GM19463 (cell line): ENCODE measurements around the gene MOGAT1.
"Not testable (repeated sequence)": the region's sequence is repeated elsewhere in the genome, so short reads cannot be mapped to it uniquely, and the experiment has no call there.

Experiments used
- ATAC-seq: cut with Tn5 transposase; IDR thresholded peaks from one replicate; pipeline ENCODE4 v1.9.1; 2021; ENCODE audit warnings: mild to moderate bottlenecking, moderate library complexity; ENCODE audit not compliant: unreplicated experiment

Gene MOGAT1

GRCh38 chr2:222669353-222669752, 2.1 kb upstream of the MOGAT1 start:
- no peak for ATAC-seq

- ATAC-seq, result no peak
Measured at GRCh38 chr2:222670191-222671038, 1.0 kb upstream of the MOGAT1 start.

DNA sequence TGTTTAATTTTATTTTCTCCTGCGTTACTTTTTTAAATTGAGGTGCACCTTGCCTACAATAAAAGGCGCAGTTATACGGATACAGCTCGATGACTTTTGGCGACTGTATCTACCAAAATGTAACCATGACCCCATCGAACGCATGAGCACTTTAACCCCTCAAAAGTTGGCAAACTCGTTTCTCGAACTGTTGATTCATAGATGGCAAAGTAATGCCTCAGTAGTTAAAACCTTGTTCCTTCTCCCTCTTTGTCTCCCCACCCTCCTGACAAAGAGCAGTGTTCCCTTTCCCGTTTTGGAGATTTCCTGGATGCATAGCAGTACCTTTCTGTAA, 577 bp downstream of the MOGAT1 start:
- no peak for ATAC-seq

GRCh38 chr2:222673273-222673672, 1.8 kb downstream of the MOGAT1 start:
- ATAC-seq, result no peak

GRCh38 chr2:222673883-222674282, 2.4 kb downstream of the MOGAT1 start:
- no peak for ATAC-seq

GRCh38 chr2:222677981-222678380, 6.5 kb downstream of the MOGAT1 start:
- no peak for ATAC-seq

- no peak for ATAC-seq
Measured at GRCh38 chr2:222683805-222684204, 12.3 kb downstream of the MOGAT1 start.

GRCh38 chr2:222686086-222686750, 14.8 kb downstream of the MOGAT1 start:
- ATAC-seq, result no peak

DNA sequence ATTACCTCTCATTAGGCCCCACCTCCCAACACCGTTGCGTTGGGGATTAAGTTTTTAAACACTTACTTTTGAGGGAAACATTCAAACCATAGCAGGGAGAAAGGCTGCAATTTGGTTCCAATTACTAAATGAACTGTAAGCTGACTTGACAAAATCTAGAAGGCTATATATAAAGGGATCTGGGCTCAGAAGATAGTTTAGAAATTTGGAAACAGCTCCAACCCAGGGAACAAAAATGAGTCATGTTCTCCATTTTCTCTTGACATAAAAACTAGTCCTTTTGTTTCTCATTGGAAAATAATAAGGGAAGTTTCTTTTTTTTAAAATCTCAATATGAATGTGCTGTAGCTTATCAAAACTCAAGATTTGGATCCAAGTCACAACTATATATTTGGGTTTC, 17.5 kb downstream of the MOGAT1 start:
- ATAC-seq, result no peak

DNA sequence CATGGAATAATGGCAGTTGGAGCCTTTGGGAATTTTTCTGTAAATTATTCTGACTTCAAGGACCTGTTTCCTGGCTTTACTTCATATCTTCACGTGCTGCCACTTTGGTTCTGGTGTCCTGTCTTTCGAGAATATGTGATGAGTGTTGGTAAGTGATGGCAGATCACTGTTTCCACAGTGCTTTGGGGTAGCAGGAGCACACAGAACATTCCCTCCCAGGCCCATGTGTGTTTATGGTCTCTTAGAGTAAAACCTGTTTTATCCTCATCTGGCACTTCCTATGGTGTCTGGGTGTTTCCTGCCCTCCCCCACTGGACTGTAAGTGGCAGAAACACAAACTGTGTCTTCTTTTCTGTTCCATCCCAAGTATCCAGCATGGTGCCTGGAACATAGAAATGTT, 17.9 kb downstream of the MOGAT1 start:
- ATAC-seq, result no peak

DNA sequence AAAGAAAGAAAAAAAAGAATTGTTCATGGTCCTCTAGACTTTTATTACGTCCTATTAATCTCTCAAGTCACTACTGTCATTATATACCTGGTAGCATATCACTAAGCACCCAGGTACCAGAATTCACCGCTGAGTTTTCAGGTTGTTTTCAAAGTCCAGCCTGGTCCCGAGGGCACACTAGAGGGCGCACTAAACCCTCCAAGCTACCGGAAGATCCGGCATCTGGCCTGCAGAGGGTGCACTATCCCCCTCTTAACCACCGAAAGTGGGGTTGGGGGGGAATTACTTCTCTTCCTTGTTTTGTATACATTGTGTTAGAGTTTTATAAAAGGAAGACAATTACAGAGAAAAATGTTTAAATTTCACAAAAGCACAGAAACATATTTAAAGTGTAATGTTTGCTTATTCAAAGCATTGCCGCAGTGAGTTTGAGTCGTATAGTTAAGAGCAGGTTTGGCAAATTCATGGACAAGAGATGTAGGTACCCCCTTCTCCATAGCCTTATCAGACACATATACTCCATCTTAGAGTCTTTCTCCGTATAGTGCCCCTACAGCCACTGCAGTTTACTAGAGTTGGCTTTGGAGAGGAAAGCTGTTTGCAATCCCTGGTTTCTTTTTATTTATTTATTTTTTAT, 19.2 kb downstream of the MOGAT1 start:
- peak; percentile 97 for ATAC-seq

DNA sequence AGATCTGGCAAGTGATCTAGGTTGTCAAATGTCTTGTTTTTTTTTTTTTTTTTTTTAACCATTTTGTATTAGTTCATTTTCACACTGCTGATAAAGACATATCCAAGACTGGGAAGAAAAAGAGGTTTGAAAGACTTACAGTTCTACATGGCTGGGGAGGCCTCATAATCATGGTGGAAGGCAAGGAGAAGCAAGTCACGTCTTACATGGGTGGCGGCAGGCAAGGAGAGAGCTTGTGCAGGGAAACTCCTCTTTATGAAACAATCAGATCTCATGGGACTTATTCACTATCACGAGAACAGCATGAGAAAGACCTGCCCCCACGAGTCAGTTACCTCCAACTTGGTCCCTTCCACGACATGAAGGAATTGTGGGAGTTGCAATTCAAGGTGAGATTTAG, 22.0 kb downstream of the MOGAT1 start:
- ATAC-seq, result not testable (repeated sequence)

DNA sequence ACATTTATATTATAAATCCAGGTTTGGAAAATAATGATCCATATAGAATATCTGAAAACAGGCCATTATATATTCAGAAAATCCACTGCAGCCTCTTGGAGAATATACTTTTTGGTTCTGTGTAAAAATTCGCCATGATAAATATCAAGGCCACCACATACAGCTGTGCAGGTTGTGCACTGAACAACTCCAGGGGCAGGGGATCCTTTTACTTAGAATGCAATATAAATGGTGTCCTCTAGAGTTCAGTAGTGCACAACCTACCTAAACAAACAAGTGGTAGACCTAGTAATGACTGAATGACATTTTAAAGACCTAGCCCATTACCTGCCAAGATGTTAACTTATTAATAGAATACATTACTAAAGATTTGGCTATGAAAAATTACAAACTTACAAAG, 22.4 kb downstream of the MOGAT1 start:
- peak; percentile 55 for ATAC-seq

- no peak for ATAC-seq
Measured at GRCh38 chr2:222698276-222698675, 26.8 kb downstream of the MOGAT1 start.

DNA sequence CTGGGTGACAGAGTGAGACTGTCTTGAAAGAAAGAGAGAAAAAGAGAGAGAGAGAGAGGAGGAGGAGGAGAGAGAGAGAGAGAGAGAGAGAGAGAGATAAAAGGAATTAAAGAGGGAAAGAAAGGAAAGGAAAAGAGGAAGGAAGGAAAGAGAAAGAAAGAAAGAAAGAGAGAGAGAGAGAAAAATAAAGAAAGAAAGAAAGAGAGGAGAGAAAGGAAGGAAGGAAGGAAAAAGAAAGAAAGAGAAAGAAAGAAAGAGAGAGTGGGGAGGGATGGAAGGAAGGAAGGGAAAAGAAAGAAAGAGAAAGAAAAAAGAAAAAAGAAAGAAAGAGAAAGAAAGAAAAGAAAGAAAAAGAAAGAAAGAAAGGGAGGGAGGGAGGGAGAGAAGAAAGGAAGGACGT, 29.8 kb downstream of the MOGAT1 start:
- no peak for ATAC-seq

GRCh38 chr2:222701721-222702131, 30.3 kb downstream of the MOGAT1 start:
- no peak for ATAC-seq

DNA sequence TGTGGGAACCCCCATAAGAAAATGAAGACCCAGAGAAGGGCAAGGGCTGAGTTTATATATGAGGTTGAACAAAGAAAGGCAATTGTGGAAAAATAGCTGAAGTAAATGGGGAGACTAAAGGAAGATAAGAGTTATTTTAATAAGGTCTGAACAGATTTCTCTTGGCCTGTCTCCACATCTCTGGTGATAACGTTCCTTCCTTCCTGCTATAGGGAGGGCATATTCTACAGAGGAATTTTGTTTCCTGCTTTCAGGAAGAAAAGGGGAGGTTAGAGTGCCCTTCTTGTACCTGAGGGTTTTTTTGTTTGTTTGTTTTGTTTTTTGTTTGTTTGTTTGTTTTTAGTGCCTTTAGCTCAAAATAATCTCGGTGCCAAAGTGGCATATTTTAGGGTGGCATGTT, 31.6 kb downstream of the MOGAT1 start:
- ATAC-seq, result no peak

GRCh38 chr2:222703886-222704285, 32.4 kb downstream of the MOGAT1 start:
- ATAC-seq, result no peak

- ATAC-seq, result no peak
Measured at GRCh38 chr2:222706616-222707015, 35.2 kb downstream of the MOGAT1 start.

DNA sequence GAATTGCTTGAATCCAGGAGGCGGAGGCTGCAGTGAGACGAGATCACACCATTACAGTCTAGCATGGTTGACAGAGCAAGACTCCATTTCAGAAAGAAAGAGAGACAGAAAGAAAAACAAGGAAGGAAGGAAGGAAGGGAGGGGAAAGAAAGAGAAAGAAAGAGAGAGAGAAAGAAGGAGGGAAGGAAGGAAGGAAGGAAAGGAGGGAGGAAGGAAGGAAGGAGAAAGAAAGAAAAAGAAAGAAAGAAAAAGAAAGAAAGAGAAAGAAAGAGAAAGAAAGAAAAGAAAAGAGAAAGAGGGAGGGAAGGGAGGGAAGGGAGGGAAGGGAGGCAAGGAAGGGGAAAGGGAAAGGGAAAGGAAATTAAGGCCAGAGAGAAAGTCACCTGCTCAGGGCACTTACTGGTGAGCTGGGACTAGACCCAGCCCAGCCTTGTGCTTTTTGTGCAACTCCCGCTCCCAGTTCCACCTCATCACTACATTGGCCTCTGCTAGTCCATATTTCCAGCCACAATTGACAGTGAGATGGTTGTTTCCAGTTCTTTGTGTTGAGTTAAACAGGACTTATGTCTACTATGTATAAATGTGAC, 35.7 kb downstream of the MOGAT1 start:
- ATAC-seq, result no peak

DNA sequence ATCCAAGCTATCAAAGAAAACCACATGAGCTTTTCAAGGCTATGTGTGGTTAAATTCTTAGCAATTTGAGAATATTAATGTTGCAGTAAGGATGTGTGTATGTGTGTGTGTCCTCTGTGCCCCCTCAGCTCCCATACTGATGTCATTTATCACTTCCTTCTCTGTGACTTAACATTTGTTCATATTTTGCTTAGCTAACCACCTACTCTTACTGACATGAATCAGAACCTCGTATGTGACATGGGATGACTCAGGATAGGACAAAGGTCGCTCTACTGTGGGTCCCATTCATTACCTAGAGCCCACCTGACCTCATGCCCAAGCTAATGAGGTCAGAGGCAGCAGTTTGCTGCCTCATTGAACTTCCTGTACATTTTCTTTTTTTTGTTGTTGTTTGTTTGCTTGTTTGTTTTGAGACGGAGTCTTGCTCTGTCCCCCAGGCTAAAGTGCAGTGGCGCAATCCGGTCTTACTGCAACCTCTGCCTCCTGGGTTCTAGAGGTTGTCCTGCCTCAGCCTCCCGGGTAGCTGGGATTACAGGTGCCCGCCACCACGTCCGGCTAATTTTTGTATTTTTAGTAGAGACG, 36.3 kb downstream of the MOGAT1 start:
- peak; percentile 41 for ATAC-seq
